Parathyroid adenoma (tissue), 2 donors: ENCODE results near the gene SYCP3.
"Not testable (repeated sequence)": the region's sequence is repeated elsewhere in the genome, so short reads cannot be mapped to it uniquely, and the experiment has no call there.

Source experiments
- H2AFZ ChIP-seq: fragments of 300-600 bp; sonication (generic); one replicate; pipeline ENCODE4 v1.7.0; 2017; ENCODE audit warnings: antibody characterized with exemption, mild to moderate bottlenecking
- H3K27ac ChIP-seq: fragments of 300-600 bp; sonication (generic); one replicate; pipeline ENCODE4 v1.7.0; 2017
- H3K27me3 ChIP-seq: fragments of 300-600 bp; sonication (generic); one replicate; pipeline ENCODE4 v1.7.0; 2017; ENCODE audit warnings: low read length; ENCODE audit not compliant: control insufficient read depth, insufficient read depth
- H3K36me3 ChIP-seq: fragments of 300-600 bp; sonication (generic); one replicate; pipeline ENCODE4 v1.7.0; 2017; ENCODE audit warnings: low read length; ENCODE audit not compliant: control insufficient read depth, insufficient read depth
- H3K4me1 ChIP-seq: fragments of 300-600 bp; sonication (generic); one replicate; pipeline ENCODE4 v1.7.0; 2017; ENCODE audit warnings: control low read depth
- H3K4me2 ChIP-seq: fragments of 300-600 bp; sonication (generic); one replicate; pipeline ENCODE4 v1.7.0; 2017; ENCODE audit warnings: low read length
- H3K4me3 ChIP-seq: fragments of 300-600 bp; sonication (generic); one replicate; pipeline ENCODE4 v1.7.0; 2017; ENCODE audit warnings: low read depth, low read length
- H3K79me2 ChIP-seq: fragments of 300-600 bp; sonication (generic); one replicate; pipeline ENCODE4 v1.7.0; 2017; ENCODE audit warnings: control low read depth
- H3K9ac ChIP-seq: fragments of 300-600 bp; sonication (generic); one replicate; pipeline ENCODE4 v1.7.0; 2017; ENCODE audit warnings: mild to moderate bottlenecking
- H3K9me3 ChIP-seq: fragments of 300-600 bp; sonication (generic); one replicate; pipeline ENCODE4 v1.7.0; 2017; ENCODE audit warnings: low read length; ENCODE audit not compliant: control insufficient read depth
- CTCF ChIP-seq: fragments of 300-600 bp; sonication (generic); IDR thresholded peaks from one replicate; pipeline ENCODE4 v1.7.0; 2017; ENCODE audit warnings: antibody characterized with exemption, mild to moderate bottlenecking
- donor health status: primary hyperparathyroidism.

Gene SYCP3

GRCh38 chr12:101743242-101743641 is 4.0 kb upstream of the SYCP3 start:
- Histone ChIP-seq H2AFZ (no peak overlapping the region), H3K27ac (peak overlapping the region; percentile 17), H3K36me3 (no peaks in the 10 kb centered on the region), H3K27me3 (no peaks in the 10 kb centered on the region), H3K4me3 (no peak overlapping the region), H3K9me3 (no peaks in the 10 kb centered on the region), H3K79me2 (no peaks in the 10 kb centered on the region), H3K4me1 (no peaks in the 10 kb centered on the region), H3K9ac (no peak overlapping the region), H3K4me2 (no peak overlapping the region)
- no peak for TF ChIP-seq CTCF

- Histone ChIP-seq H3K79me2 (no peaks in the 10 kb centered on the region), H3K9me3 (no peaks in the 10 kb centered on the region), H2AFZ (no peak overlapping the region), H3K4me1 (no peaks in the 10 kb centered on the region), H3K4me3 (no peak overlapping the region), H3K9ac (no peak overlapping the region), H3K27ac (no peak overlapping the region), H3K36me3 (no peaks in the 10 kb centered on the region), H3K27me3 (no peaks in the 10 kb centered on the region), H3K4me2 (no peak overlapping the region)
- TF ChIP-seq CTCF = no peak
Measured at GRCh38 chr12:101740980-101741379, 1.7 kb upstream of the SYCP3 start.

GRCh38 chr12:101740566-101740965 is 1.3 kb upstream of the SYCP3 start:
- no peak overlapping the region for H2AFZ ChIP-seq
- no peaks in the 10 kb centered on the region for H3K36me3 ChIP-seq

GRCh38 chr12:101737476-101737875 is 1.8 kb downstream of the SYCP3 start:
- H3K36me3 ChIP-seq = no peaks in the 10 kb centered on the region
- H3K4me1 ChIP-seq = no peaks in the 10 kb centered on the region
- no peak overlapping the region for H2AFZ ChIP-seq
- no peak overlapping the region for H3K27ac ChIP-seq
- no peak overlapping the region for H3K4me3 ChIP-seq
- H3K79me2 ChIP-seq = no peaks in the 10 kb centered on the region
- no peak for TF ChIP-seq CTCF
- no peaks in the 10 kb centered on the region for H3K27me3 ChIP-seq
- no peaks in the 10 kb centered on the region for H3K9me3 ChIP-seq
- no peak overlapping the region for H3K9ac ChIP-seq
- no peak overlapping the region for H3K4me2 ChIP-seq

More at GRCh38 chr12:101740566-101740965, 1.3 kb upstream of the SYCP3 start:
- Histone ChIP-seq H3K27ac (no peak overlapping the region), H3K4me3 (no peak overlapping the region), H3K4me2 (no peak overlapping the region), H3K4me1 (no peaks in the 10 kb centered on the region), H3K9ac (no peak overlapping the region), H3K9me3 (no peaks in the 10 kb centered on the region), H3K27me3 (no peaks in the 10 kb centered on the region), H3K79me2 (no peaks in the 10 kb centered on the region)
- no peak for TF ChIP-seq CTCF

- not testable (repeated sequence) for H3K27ac ChIP-seq, H3K79me2 ChIP-seq, H3K9me3 ChIP-seq, H3K4me1 ChIP-seq, H3K4me2 ChIP-seq, H3K9ac ChIP-seq, H3K4me3 ChIP-seq, H3K27me3 ChIP-seq, H2AFZ ChIP-seq, H3K36me3 ChIP-seq
Measured at GRCh38 chr12:101734482-101734881, 4.8 kb downstream of the SYCP3 start.
